Breast epithelium (tissue), 4 donors: ENCODE results near the gene VPS13D. TPM values are rescaled to one million over a fixed set of nuclear protein-coding genes. Genes with fewer than 3 reads are reported as not detected.
A peak's percentile ranks its signal among the peaks of the same experiment; 100 is the strongest.

Experiments
- DNase-seq, 2 donors: peaks; one replicate each; pipeline ENCODE4 v3.0.0-alpha.2; 2019; ENCODE audit warnings: low spot score in 2 of 2
- H3K27ac ChIP-seq, 2 donors: fragments of 200-600 bp; sonication (generic) in 1 of 2; one replicate each; pipeline ENCODE4 v1.5.1; 2016 to 2019; ENCODE audit warnings: mild to moderate bottlenecking in 1 of 2
- H3K27me3 ChIP-seq, 2 donors: fragments of 200-600 bp; sonication (generic) in 1 of 2; one replicate each; pipeline versions ENCODE4 v1.5.1 to v1.6.0; 2017 to 2019; ENCODE audit warnings: control low read depth in 1 of 2, mild to moderate bottlenecking in 1 of 2
- H3K36me3 ChIP-seq: fragments of 200-600 bp; one replicate; pipeline ENCODE4 v1.5.1; 2019
- H3K4me1 ChIP-seq, 2 donors: fragments of 200-600 bp; sonication (generic); one replicate each; pipeline ENCODE4 v1.5.1; 2016 to 2019; ENCODE audit warnings: control low read depth in 1 of 2
- H3K4me3 ChIP-seq, 3 donors: fragments of 200-600 bp; sonication (generic); 1 replicate in 2 of 3; 2 replicates in 1 of 3; pipeline ENCODE4 v1.5.1; 2016 to 2019; ENCODE audit warnings: mild to moderate bottlenecking in 3 of 3, moderate library complexity in 2 of 3
- H3K9me3 ChIP-seq, 2 donors: fragments of 200-600 bp; sonication (generic) in 1 of 2; one replicate each; pipeline ENCODE4 v1.5.1; 2016 to 2019; ENCODE audit warnings: control low read depth in 1 of 2
- POLR2A ChIP-seq: fragments of 450-650 bp; IDR thresholded peaks from one replicate; pipeline ENCODE4 v1.6.1; 2016; ENCODE audit warnings: antibody characterized with exemption, mild to moderate bottlenecking, moderate library complexity
- POLR2AphosphoS5 ChIP-seq, 3 donors: sonication (generic); formaldehyde crosslinking; IDR thresholded peaks; one replicate each; pipeline ENCODE4 v1.6.1; 2017; ENCODE audit warnings: antibody characterized with exemption in 3 of 3
- intact Hi-C: fragments of 100-400 bp; cut with DNase I; formaldehyde crosslinking; loops from one replicate; pipeline ENCODE4 v1.15.1; 2023; ENCODE audit warnings: low total_unique reads
- total RNA-seq, 3 donors: library from RNA; depleted of rRNA; stranded (reverse); fragments of >200 nt; gene quantifications; one replicate each; pipeline ENCODE4 v1.1.0, GENCODE V29; 2016
- TF ChIP-seq, protein P1 (sequence below), 3 donors: fragments of 450-650 bp; IDR thresholded peaks; one replicate each; pipeline ENCODE4 v1.5.1; 2016 to 2017; ENCODE audit warnings: antibody characterized with exemption in 3 of 3, mild to moderate bottlenecking in 3 of 3, moderate library complexity in 3 of 3

Gene VPS13D
- total RNA-seq, 3 donors from 2014 or later: 73.9 to 115 (median 96.4) TPM

DNA sequence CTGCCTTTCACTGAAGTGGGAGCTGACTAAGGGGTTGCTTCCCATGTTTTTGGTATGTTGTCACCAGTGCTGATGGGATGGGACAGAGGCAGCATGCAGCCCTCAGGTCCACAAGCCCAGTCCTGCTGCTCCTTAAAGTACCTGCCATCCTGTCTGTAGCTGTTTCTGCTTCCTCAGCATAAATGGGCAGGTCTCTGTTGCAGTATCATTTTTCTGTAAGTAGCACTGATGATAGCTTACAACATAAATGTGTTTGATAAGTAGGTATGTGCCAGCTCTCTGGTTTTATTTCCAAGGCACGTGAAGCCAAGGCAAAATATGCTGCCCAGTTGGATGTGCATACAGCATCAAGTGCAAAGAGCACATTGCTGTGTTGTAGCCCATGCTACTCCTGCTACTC, 173.0 kb downstream of the VPS13D start:
- intact Hi-C loops: no loop called here
- no peak overlapping the region for H3K4me3 ChIP-seq
- TF ChIP-seq POLR2A (no peak), POLR2AphosphoS5 (IDR thresholded peaks at IDR 0.05) (no peak)
- TF ChIP-seq, protein P1, sequence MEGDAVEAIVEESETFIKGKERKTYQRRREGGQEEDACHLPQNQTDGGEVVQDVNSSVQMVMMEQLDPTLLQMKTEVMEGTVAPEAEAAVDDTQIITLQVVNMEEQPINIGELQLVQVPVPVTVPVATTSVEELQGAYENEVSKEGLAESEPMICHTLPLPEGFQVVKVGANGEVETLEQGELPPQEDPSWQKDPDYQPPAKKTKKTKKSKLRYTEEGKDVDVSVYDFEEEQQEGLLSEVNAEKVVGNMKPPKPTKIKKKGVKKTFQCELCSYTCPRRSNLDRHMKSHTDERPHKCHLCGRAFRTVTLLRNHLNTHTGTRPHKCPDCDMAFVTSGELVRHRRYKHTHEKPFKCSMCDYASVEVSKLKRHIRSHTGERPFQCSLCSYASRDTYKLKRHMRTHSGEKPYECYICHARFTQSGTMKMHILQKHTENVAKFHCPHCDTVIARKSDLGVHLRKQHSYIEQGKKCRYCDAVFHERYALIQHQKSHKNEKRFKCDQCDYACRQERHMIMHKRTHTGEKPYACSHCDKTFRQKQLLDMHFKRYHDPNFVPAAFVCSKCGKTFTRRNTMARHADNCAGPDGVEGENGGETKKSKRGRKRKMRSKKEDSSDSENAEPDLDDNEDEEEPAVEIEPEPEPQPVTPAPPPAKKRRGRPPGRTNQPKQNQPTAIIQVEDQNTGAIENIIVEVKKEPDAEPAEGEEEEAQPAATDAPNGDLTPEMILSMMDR (IDR thresholded peaks at IDR 0.05): no peak
- H3K27me3 ChIP-seq: no peaks in the 10 kb centered on the region
- no peaks in the 10 kb centered on the region for H3K36me3 ChIP-seq
- no peaks in the 10 kb centered on the region for H3K9me3 ChIP-seq
- peaks cover 9 to 25% of the 10 kb centered on the region in 2 donors for H3K4me1 ChIP-seq
- peak overlapping the region in 1 of 2 donors; percentile 60 for H3K27ac ChIP-seq
- DNase-seq: no peak

DNA sequence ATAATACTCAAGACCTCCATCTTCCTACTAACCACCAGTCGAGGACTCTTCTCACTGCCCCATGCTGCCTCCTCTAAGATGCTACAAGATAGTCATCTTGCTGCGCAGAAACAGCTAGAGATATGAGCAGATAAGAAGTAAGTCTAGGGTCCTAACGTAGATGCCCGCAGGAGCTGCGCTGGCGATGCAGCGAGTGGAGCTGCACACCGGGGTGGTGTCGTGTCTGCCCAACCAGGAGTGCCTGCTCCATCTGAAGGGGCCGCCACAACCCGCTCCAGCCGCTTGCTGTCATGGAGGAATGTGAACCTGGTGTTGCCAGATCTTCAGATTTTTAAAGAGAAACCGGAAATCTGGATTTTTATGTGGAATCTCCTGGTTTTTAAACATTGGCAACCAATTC, 175.1 kb downstream of the VPS13D start:
- H3K4me1 ChIP-seq: peaks cover 9 to 28% of the 10 kb centered on the region in 2 donors
- no peak overlapping the region for H3K4me3 ChIP-seq
- H3K27ac ChIP-seq: peak overlapping the region; percentile 80 to 88
- no peak for DNase-seq
- intact Hi-C loops: no loop called here
- no peaks in the 10 kb centered on the region for H3K36me3 ChIP-seq
- H3K9me3 ChIP-seq: no peaks in the 10 kb centered on the region
- TF ChIP-seq, protein P1 (IDR thresholded peaks at IDR 0.05): no peak
- TF ChIP-seq POLR2AphosphoS5 (IDR thresholded peaks at IDR 0.05) (no peak), POLR2A (no peak)
- H3K27me3 ChIP-seq: no peaks in the 10 kb centered on the region

DNA sequence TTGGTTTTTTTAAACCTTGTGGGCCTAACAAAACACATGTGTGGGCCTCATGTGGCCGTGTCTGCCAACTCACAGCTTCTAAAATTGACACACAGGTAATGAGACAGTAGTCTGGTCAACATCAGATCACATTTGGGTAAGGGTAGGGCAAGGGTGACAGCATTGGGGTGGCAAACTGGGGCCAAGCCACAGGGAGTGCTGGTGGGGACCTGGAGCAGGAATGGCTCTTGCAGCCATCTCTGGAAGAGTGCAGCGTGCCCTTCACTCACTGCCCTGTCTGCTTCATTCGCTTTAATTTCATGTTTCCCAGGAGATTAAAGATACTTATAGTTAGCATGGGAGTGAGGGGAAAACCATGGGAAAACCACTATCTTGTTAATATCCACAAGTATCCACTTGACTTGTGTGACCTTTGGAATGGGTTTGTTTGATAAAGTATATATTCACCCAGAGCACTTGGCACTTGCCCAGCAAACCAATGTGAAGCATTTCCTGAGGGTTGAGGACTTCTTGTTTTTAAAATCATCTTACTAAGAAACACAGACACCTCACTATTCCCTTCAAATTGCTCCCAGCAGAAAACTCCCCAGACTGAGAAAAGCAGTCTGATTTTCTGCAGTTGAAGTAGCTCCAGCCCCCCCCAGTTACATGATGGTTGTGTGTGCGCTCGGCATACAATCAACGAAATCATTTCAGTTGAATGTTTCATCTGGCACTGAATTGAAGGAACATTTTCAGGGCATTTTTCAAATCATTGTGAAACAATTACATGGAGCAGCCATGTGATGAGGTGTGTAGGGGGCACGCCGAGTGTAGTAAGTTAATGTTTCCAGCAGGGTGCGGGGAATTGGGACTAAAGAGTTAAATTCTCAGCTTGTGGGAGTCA, 175.7 kb downstream of the VPS13D start:
- Histone ChIP-seq H3K27me3 (no peaks in the 10 kb centered on the region), H3K36me3 (no peaks in the 10 kb centered on the region), H3K4me1 (peaks cover 9 to 28% of the 10 kb centered on the region in 2 donors), H3K27ac (peak overlapping the region; percentile 80 to 88), H3K4me3 (no peak overlapping the region), H3K9me3 (no peaks in the 10 kb centered on the region)
- peak in 1 of 2 donors; percentile 30 for DNase-seq
- intact Hi-C loops: no loop called here
- TF ChIP-seq, protein P1 (IDR thresholded peaks at IDR 0.05): peak in 2 of 3 donors; percentile 36 to 55
- TF ChIP-seq POLR2A: no peak
- no peak for TF ChIP-seq POLR2AphosphoS5 (IDR thresholded peaks at IDR 0.05)

DNA sequence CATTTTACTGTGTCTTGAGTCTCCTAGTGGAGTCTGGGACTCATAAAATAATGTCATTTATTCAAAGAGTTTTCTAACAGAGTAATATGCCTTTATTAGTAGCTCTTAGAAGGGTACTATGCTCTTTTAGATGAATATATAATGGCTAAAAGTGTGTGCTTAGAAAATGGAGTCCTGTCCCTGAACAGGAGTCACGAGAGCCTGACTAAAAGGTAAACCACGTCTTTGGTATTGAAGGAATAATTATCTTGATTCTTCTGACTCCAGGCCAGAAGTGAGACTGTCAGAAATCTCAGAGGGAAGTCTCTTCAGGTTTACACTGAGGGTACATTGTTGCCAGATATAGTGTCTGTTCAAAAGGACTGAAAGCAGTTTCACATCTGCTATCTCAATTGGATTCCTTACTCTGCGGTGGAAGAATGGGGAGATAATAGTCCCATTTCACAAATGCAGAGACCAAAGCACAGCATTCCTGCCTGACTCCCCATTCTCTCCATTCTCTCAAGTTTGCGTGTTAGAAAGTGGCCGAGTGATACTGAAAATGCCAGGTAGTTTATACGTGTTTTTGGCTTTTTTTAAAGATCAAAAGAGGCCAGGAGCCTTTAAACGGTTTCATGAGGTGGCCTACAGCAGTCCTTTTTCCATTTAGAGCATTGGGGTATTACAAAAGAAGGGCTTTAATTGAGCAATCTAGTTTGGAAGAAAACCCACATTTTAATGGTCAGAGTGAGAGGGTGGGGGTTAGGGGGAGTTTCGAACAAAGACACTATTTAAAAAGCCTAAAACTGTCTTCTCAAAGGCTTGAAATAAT, 176.6 kb downstream of the VPS13D start:
- DNase-seq: no peak
- H3K27me3 ChIP-seq: no peaks in the 10 kb centered on the region
- no peaks in the 10 kb centered on the region for H3K9me3 ChIP-seq
- peak overlapping the region; percentile 80 to 88 for H3K27ac ChIP-seq
- H3K36me3 ChIP-seq: no peaks in the 10 kb centered on the region
- no peak overlapping the region for H3K4me3 ChIP-seq
- H3K4me1 ChIP-seq: peaks cover 9 to 28% of the 10 kb centered on the region in 2 donors
- peak in 2 of 3 donors; percentile 31 to 66 for TF ChIP-seq POLR2AphosphoS5 (IDR thresholded peaks at IDR 0.05)
- TF ChIP-seq, protein P1 (IDR thresholded peaks at IDR 0.05): no peak
- intact Hi-C loops: no loop called here
